Measurements from ENCODE around the gene RER1.

The RER1 gene

DNA sequence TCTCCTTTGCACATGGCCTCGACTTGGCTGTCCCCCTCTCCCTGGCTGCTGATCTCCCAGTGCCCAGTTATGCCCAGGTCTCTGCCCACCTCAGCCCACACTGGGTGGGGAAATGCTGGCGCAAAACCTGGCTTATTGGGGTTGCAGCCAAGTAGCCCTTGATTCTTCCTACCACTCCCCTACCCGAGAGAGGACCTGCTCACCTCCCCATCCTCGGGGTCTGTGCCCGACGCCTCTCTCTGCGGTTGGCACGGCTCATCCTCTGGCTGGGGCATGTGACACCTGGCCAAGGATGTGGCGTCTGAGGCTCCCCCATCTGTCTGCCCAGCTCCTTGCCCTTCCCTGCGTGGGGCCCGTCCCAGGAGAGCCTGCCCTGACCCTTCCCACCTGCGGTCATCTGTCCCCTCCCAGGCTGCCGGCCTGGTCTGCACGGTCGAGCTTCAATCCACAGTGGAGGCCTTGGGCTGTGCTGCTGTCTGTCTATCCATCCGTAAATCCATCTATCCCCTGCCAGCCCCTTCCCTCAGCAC lies 27.2 kb downstream of the RER1 start:
- H3K4me3 ChIP-seq (ENCODE audit: low read depth, low read length), result no peak overlapping the region
- TF ChIP-seq, protein P1, sequence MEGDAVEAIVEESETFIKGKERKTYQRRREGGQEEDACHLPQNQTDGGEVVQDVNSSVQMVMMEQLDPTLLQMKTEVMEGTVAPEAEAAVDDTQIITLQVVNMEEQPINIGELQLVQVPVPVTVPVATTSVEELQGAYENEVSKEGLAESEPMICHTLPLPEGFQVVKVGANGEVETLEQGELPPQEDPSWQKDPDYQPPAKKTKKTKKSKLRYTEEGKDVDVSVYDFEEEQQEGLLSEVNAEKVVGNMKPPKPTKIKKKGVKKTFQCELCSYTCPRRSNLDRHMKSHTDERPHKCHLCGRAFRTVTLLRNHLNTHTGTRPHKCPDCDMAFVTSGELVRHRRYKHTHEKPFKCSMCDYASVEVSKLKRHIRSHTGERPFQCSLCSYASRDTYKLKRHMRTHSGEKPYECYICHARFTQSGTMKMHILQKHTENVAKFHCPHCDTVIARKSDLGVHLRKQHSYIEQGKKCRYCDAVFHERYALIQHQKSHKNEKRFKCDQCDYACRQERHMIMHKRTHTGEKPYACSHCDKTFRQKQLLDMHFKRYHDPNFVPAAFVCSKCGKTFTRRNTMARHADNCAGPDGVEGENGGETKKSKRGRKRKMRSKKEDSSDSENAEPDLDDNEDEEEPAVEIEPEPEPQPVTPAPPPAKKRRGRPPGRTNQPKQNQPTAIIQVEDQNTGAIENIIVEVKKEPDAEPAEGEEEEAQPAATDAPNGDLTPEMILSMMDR (conservative IDR thresholded peaks at IDR 0.05; ENCODE audit: low read depth, low read length), result no peak
- no peak for DNase-seq (ENCODE audit: low read depth)

DNA sequence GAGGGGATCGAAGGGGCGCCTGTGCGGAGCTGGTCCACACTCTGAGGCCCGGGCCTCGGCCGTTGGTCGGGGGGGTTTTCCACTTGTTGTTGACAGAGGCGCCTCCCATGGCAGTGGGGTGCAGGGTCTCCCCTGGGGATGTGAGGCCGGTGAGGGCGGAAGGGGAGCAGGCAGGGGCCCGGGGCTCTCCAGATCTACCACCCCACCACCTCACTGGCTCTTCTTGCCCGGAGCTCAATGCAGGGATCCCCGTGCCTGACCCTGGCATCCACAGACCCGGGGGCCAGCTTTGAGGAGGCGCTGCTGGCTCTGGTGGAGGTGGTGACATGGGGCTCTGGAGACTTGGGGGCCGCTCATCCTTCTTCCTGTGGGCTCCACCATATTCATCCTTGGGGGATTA lies 27.8 kb downstream of the RER1 start:
- DNase-seq (ENCODE audit: low read depth), result no peak
- TF ChIP-seq, protein P1 (conservative IDR thresholded peaks at IDR 0.05; ENCODE audit: low read depth, low read length), result no peak
- H3K4me3 ChIP-seq (ENCODE audit: low read depth, low read length), result no peak overlapping the region

DNA sequence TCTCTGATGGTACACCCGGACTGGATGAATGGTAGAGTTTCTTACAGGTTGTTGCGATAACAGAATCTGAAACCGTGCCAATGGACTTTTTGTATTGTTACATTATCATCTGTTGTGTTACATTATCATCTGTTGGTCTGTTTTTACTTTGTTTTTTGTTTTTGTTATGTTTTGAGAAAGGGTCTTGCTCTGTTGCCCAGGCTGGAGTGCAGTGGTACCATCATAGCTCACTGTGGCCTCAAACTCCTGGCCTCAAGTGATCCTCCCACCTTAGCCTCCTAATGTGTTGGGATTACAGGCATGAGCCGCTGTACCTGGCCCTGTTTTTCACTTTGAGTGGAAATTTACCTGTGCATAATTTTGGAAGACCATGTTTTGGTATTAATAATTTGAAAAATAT lies 30.9 kb downstream of the RER1 start:
- H3K4me3 ChIP-seq (ENCODE audit: low read depth, low read length), result no peak overlapping the region
- TF ChIP-seq, protein P1 (conservative IDR thresholded peaks at IDR 0.05; ENCODE audit: low read depth, low read length), result no peak
- DNase-seq (ENCODE audit: low read depth), result no peak

DNA sequence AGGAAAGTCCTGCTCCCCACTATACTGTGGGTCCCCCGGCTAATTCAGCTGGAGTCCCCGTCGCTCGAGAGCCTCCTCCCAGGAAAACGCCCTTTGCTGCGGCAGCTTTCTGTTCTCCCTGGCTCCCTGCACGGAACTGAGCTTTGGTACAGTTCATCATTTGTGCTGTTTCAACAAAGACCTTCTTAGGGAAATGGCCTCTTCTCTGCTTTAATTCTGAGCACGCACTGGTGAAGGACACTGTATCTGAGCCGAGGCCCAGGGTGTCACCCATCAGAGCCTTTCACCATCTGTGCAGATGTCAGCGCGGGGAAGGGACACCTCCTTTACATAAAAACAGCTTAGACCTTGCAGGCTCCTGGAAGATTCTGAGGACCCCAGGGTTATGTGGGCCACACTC lies 34.3 kb downstream of the RER1 start:
- TF ChIP-seq, protein P1 (conservative IDR thresholded peaks at IDR 0.05; ENCODE audit: low read depth, low read length), result no peak
- H3K4me3 ChIP-seq (ENCODE audit: low read depth, low read length), result no peak overlapping the region
- no peak for DNase-seq (ENCODE audit: low read depth)

DNA sequence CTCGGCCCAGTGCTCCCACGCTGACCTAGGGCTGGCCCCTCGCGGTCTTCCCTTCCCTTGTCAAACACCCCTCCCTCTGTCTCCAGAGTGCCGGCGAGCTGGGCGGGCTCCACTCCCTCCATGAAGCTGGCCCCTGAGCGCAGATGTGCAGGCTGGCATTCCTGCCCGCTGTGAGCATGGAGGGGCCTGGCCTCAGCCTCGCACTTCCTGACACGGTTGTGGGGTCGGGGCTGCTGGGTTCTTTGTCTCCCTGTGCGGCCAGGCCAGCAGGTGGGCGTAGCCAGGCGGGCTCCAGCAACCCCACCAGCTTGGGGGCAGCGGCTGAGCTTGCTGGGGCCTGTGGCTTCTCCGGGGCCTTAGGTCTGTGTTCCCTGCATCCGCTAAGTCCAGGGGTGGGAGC lies 34.9 kb downstream of the RER1 start:
- TF ChIP-seq, protein P1 (conservative IDR thresholded peaks at IDR 0.05; ENCODE audit: low read depth, low read length), result no peak
- H3K4me3 ChIP-seq (ENCODE audit: low read depth, low read length), result no peak overlapping the region
- DNase-seq (ENCODE audit: low read depth), result no peak

DNA sequence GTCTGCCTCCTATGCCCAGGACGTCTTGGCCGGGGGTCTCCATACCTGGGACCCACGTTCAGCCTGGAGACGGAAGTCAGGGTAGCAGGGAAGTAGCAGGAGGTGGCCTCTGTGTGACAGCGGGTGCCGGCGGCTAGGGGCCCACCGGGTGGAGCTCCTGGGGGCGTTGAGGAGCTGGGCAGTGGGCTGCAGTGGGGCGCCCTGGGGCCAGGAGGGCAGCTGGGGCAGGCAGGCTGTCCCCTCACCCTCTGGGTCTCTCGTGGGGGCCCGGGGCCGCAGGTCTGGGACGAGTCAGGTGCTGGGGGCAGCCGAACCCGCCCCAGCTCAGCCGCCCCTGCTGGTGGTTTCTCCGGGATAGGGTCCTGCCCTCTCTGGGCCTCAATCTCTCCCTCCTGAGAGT lies 35.4 kb downstream of the RER1 start:
- TF ChIP-seq, protein P1 (conservative IDR thresholded peaks at IDR 0.05; ENCODE audit: low read depth, low read length), result no peak
- no peak for DNase-seq (ENCODE audit: low read depth)
- H3K4me3 ChIP-seq (ENCODE audit: low read depth, low read length), result no peak overlapping the region

DNA sequence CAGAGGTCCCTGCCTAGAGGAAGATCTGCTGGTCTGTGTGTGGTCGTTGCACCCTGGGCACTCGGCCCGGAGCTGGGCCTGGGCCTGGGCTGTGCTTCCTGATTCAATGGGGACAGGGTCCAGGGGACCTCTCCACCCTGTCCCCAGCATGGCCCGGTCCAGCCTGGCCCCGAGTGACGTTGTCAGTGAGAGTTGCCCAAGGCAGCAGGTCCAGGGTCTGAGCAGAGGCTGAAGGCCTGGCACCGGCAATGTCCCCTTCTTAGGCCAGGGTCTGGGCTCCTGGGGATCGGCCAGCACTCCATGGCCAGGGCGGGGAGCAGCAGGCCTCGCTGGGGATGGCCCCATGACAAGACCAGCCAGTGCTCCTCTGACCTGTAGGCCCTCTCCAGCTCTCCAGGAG lies 36.3 kb downstream of the RER1 start:
- DNase-seq (ENCODE audit: low read depth), result no peak
- no peak overlapping the region for H3K4me3 ChIP-seq (ENCODE audit: low read depth, low read length)
- TF ChIP-seq, protein P1 (conservative IDR thresholded peaks at IDR 0.05; ENCODE audit: low read depth, low read length), result no peak
